Sigmoid colon (tissue), 7 donors: ENCODE results near the gene PSORS1C2. TPM values are rescaled to one million over a fixed set of nuclear protein-coding genes. Genes with fewer than 3 reads are reported as not detected.

ENCODE experiments used
- DNase-seq: peaks from one replicate; pipeline ENCODE4 v3.0.0-alpha.2; 2019
- H3K27ac ChIP-seq, 4 donors: fragments of 200-600 bp; sonication (generic); one replicate each; pipeline ENCODE4 v1.5.1; 2016 to 2019; ENCODE audit warnings: mild to moderate bottlenecking in 1 of 4
- H3K27me3 ChIP-seq, 3 donors: fragments of 200-600 bp; sonication (generic); one replicate each; pipeline ENCODE4 v1.5.1; 2019; ENCODE audit warnings: mild to moderate bottlenecking in 1 of 3
- H3K36me3 ChIP-seq, 4 donors: fragments of 200-600 bp; sonication (generic); one replicate each; pipeline ENCODE4 v1.5.1; 2016 to 2019
- H3K4me1 ChIP-seq, 4 donors: fragments of 200-600 bp; sonication (generic); one replicate each; pipeline ENCODE4 v1.5.1; 2017 to 2019
- H3K4me3 ChIP-seq, 4 donors: fragments of 200-600 bp; sonication (generic); one replicate each; pipeline ENCODE4 v1.5.1; 2017 to 2019; ENCODE audit warnings: mild to moderate bottlenecking in 2 of 4, moderate library complexity in 1 of 4
- H3K9me3 ChIP-seq, 4 donors: fragments of 200-600 bp in 3 of 4; sonication (generic) in 3 of 4; one replicate each; pipeline versions ENCODE4 v1.5.1 to v1.6.1; 2013 to 2019
- EP300 ChIP-seq, 4 donors: sonication (generic); formaldehyde crosslinking; IDR thresholded peaks; one replicate each; pipeline ENCODE4 v1.6.1; 2017; ENCODE audit warnings: antibody characterized with exemption in 4 of 4
- POLR2A ChIP-seq, 2 donors: fragments of 450-650 bp; IDR thresholded peaks; one replicate each; pipeline ENCODE4 v1.6.1; 2016; ENCODE audit warnings: antibody characterized with exemption in 2 of 2, mild to moderate bottlenecking in 2 of 2, moderate library complexity in 2 of 2
- POLR2AphosphoS5 ChIP-seq, 4 donors: sonication (generic); formaldehyde crosslinking; IDR thresholded peaks; one replicate each; pipeline ENCODE4 v1.6.1; 2017; ENCODE audit warnings: antibody characterized with exemption in 4 of 4
- WGBS, 2 donors: extraction: QIAGEN DNeasy Blood & Tissue Kit; methylation state at CpG; one replicate each; pipeline ENCODE4 v1.1.7; 2013; 5-methylcytosine and 5-hydroxymethylcytosine counted together
- intact Hi-C: fragments of 100-400 bp; cut with DNase I; formaldehyde crosslinking; loops from one replicate; pipeline ENCODE4 v1.15.1; 2023
- polyA plus RNA-seq, 3 donors: library from polyadenylated mRNA; stranded (reverse); fragments of 200-250 nt; gene quantifications; one replicate each; pipeline ENCODE4 v1.2.3, GENCODE V29; 2013
- total RNA-seq, 4 donors: library from RNA; depleted of rRNA; stranded (reverse); fragments of >200 nt; gene quantifications; one replicate each; pipeline ENCODE4 v1.1.0, GENCODE V29; 2016
- TF ChIP-seq, protein P1 (sequence below), 4 experiments: fragments of 450-650 bp in 3 of 4; fragments of 200-600 bp in 1 of 4; IDR thresholded peaks; one replicate each; pipeline ENCODE4 v1.5.1; 2016 to 2019; ENCODE audit warnings: antibody characterized with exemption in 4 of 4, mild to moderate bottlenecking in 3 of 4, moderate library complexity in 2 of 4
- donor health status: healthy with polysubstance abuse.
- donor health status: Bipolar disorder and iron deficiency.
- donor health status: healthy.

Gene PSORS1C2
- total and polyA plus RNA-seq, 7 donors = not detected

- Histone ChIP-seq H3K36me3 (no peaks in the 10 kb centered on the region), H3K27ac (no peak overlapping the region), H3K4me3 (no peak overlapping the region), H3K27me3 (no peaks in the 10 kb centered on the region), H3K4me1 (peaks cover 0 to 12% (median 7%) of the 10 kb centered on the region in 4 donors), H3K9me3 (no peaks in the 10 kb centered on the region)
- TF ChIP-seq POLR2A (IDR thresholded peaks at IDR 0.05) (no peak), EP300 (IDR thresholded peaks at IDR 0.05) (no peak), POLR2AphosphoS5 (IDR thresholded peaks at IDR 0.05) (no peak)
- TF ChIP-seq, protein P1, sequence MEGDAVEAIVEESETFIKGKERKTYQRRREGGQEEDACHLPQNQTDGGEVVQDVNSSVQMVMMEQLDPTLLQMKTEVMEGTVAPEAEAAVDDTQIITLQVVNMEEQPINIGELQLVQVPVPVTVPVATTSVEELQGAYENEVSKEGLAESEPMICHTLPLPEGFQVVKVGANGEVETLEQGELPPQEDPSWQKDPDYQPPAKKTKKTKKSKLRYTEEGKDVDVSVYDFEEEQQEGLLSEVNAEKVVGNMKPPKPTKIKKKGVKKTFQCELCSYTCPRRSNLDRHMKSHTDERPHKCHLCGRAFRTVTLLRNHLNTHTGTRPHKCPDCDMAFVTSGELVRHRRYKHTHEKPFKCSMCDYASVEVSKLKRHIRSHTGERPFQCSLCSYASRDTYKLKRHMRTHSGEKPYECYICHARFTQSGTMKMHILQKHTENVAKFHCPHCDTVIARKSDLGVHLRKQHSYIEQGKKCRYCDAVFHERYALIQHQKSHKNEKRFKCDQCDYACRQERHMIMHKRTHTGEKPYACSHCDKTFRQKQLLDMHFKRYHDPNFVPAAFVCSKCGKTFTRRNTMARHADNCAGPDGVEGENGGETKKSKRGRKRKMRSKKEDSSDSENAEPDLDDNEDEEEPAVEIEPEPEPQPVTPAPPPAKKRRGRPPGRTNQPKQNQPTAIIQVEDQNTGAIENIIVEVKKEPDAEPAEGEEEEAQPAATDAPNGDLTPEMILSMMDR (IDR thresholded peaks at IDR 0.05) = no peak
- intact Hi-C loops = no loop called here
- no peak for DNase-seq
Measured at GRCh38 chr6:31163922-31164321, 25.1 kb upstream of the PSORS1C2 start.

GRCh38 chr6:31162463-31163165 lies 23.7 kb upstream of the PSORS1C2 start:
- TF ChIP-seq, protein P1 (IDR thresholded peaks at IDR 0.05) = no peak
- TF ChIP-seq POLR2AphosphoS5 (IDR thresholded peaks at IDR 0.05) (no peak), POLR2A (IDR thresholded peaks at IDR 0.05) (no peak), EP300 (IDR thresholded peaks at IDR 0.05) (no peak)
- DNase-seq = no peak

GRCh38 chr6:31161216-31162126 lies 22.6 kb upstream of the PSORS1C2 start:
- intact Hi-C loops = no loop called here
- Histone ChIP-seq H3K36me3 (no peaks in the 10 kb centered on the region), H3K4me1 (peaks cover 0 to 24% (median 19%) of the 10 kb centered on the region in 4 donors), H3K4me3 (no peak overlapping the region), H3K27ac (no peak overlapping the region), H3K27me3 (no peaks in the 10 kb centered on the region), H3K9me3 (no peaks in the 10 kb centered on the region)
- no peak for TF ChIP-seq EP300 (IDR thresholded peaks at IDR 0.05)
- TF ChIP-seq, protein P1 (IDR thresholded peaks at IDR 0.05) = no peak
- TF ChIP-seq POLR2A (IDR thresholded peaks at IDR 0.05) = no peak
- TF ChIP-seq POLR2AphosphoS5 (IDR thresholded peaks at IDR 0.05) = no peak
- DNase-seq = no peak
- 87 to 94% methylated on average over 19 of the region's 19 CpGs for WGBS, 2 donors

More at GRCh38 chr6:31162463-31163165, 23.7 kb upstream of the PSORS1C2 start:
- Histone ChIP-seq H3K27ac (no peak overlapping the region), H3K27me3 (no peaks in the 10 kb centered on the region), H3K9me3 (no peaks in the 10 kb centered on the region), H3K36me3 (no peaks in the 10 kb centered on the region), H3K4me3 (no peak overlapping the region), H3K4me1 (peaks cover 0 to 16% (median 11%) of the 10 kb centered on the region in 4 donors)
- intact Hi-C loops = no loop called here
- WGBS, 2 donors = 89 to 92% methylated on average over 13 of the region's 13 CpGs

- Histone ChIP-seq H3K27me3 (no peaks in the 10 kb centered on the region), H3K4me3 (peak overlapping the region; percentile 46 to 76 (median 70)), H3K9me3 (no peaks in the 10 kb centered on the region), H3K36me3 (peaks cover 0 to 7% (median 0%) of the 10 kb centered on the region in 4 donors), H3K4me1 (peaks cover 0 to 24% (median 19%) of the 10 kb centered on the region in 4 donors), H3K27ac (peak overlapping the region; percentile 82 to 90 (median 84))
- no peak for TF ChIP-seq EP300 (IDR thresholded peaks at IDR 0.05)
- TF ChIP-seq POLR2AphosphoS5 (IDR thresholded peaks at IDR 0.05) = no peak
- no peak for TF ChIP-seq POLR2A (IDR thresholded peaks at IDR 0.05)
- TF ChIP-seq, protein P1 (IDR thresholded peaks at IDR 0.05) = no peak
- DNase-seq = peak; percentile 63
- intact Hi-C loops = no loop called here
- 11 to 18% methylated on average over 35 of the region's 35 CpGs for WGBS, 2 donors
Measured at GRCh38 chr6:31158863-31159855, 20.3 kb upstream of the PSORS1C2 start.
